SU-DHL-6 (cell line): ENCODE measurements around the gene PRPSAP1.

ENCODE experiments used
- H2AFZ ChIP-seq: fragments of 200-600 bp; sonication (generic); 2 replicates; pipeline ENCODE4 v1.6.1; 2014; ENCODE audit warnings: low read depth, mild to moderate bottlenecking, moderate library complexity, mixed read lengths, antibody characterized with exemption, low read length; ENCODE audit not compliant: severe bottlenecking
- H3F3A ChIP-seq: fragments of 200-600 bp; shearing (Covaris generic); 2 replicates; pipeline ENCODE4 v1.6.0; 2016; ENCODE audit warnings: antibody characterized with exemption, mild to moderate bottlenecking; ENCODE audit not compliant: insufficient read depth
- H3K27ac ChIP-seq: fragments of 200-600 bp; sonication (generic); 2 replicates; pipeline ENCODE4 v1.5.1; 2016; ENCODE audit warnings: low read depth, mild to moderate bottlenecking, low read length, moderate library complexity, mixed read lengths
- H3K27me3 ChIP-seq: fragments of 200-600 bp; sonication (generic), shearing (Covaris generic); 2 replicates; pipeline ENCODE4 v1.6.0; 2014; ENCODE audit warnings: mild to moderate bottlenecking, low read length
- H3K36me3 ChIP-seq: fragments of 200-600 bp; sonication (generic); 2 replicates; pipeline ENCODE4 v1.6.1; 2014; ENCODE audit warnings: mild to moderate bottlenecking, low read length, mixed read lengths
- H3K4me2 ChIP-seq: fragments of 300-600, 200-600 bp; shearing (Covaris generic), sonication (generic); 2 replicates; pipeline ENCODE4 v1.6.0; 2014; ENCODE audit warnings: low read length, low read depth, mild to moderate bottlenecking; ENCODE audit not compliant: poor library complexity, severe bottlenecking
- H3K4me3 ChIP-seq: fragments of 200-600 bp; sonication (generic); 2 replicates; pipeline ENCODE4 v1.5.1; 2014; ENCODE audit warnings: antibody characterized with exemption, low read length, mild to moderate bottlenecking, mixed read lengths; ENCODE audit not compliant: insufficient read depth, poor library complexity, severe bottlenecking
- H3K79me2 ChIP-seq: fragments of 200-600 bp; sonication (generic); 2 replicates; pipeline ENCODE4 v1.6.1; 2014; ENCODE audit warnings: mild to moderate bottlenecking, low read length, moderate library complexity; ENCODE audit not compliant: insufficient read depth
- H3K9ac ChIP-seq: fragments of 200-600 bp; sonication (generic); 2 replicates; pipeline ENCODE4 v1.7.0; 2014; ENCODE audit warnings: mild to moderate bottlenecking, low read length
- H3K9me2 ChIP-seq: fragments of 200-600 bp; sonication (generic); replicated peaks from 2 replicates; pipeline ENCODE4 v1.6.1; 2014; ENCODE audit warnings: low read length; ENCODE audit not compliant: insufficient read depth
- H3K9me3 ChIP-seq: fragments of 200-600 bp; sonication (generic); 2 replicates; pipeline ENCODE4 v1.6.1; 2014; ENCODE audit warnings: low read length, mixed read lengths; ENCODE audit not compliant: insufficient read depth
- H4K20me1 ChIP-seq: fragments of 200-600 bp; sonication (generic); 2 replicates; pipeline ENCODE4 v1.6.1; 2014; ENCODE audit warnings: low read depth, mild to moderate bottlenecking, antibody characterized with exemption, low read length, moderate library complexity, mixed read lengths
- EZH2phosphoT487 ChIP-seq: fragments of 200-600 bp; sonication (generic), shearing (Covaris generic); conservative IDR thresholded peaks from 2 replicates; pipeline ENCODE4 v1.6.1; 2018; ENCODE audit warnings: mild to moderate bottlenecking, antibody characterized with exemption, low read length, moderate library complexity, mixed read lengths
- TF ChIP-seq, protein P1 (sequence below): fragments of 200-600 bp; sonication (generic); IDR thresholded peaks from one replicate; pipeline ENCODE4 v1.5.1; 2017; ENCODE audit warnings: antibody characterized with exemption, mild to moderate bottlenecking, low read length, moderate library complexity; ENCODE audit not compliant: insufficient read depth, poor library complexity, severe bottlenecking

The PRPSAP1 gene

DNA sequence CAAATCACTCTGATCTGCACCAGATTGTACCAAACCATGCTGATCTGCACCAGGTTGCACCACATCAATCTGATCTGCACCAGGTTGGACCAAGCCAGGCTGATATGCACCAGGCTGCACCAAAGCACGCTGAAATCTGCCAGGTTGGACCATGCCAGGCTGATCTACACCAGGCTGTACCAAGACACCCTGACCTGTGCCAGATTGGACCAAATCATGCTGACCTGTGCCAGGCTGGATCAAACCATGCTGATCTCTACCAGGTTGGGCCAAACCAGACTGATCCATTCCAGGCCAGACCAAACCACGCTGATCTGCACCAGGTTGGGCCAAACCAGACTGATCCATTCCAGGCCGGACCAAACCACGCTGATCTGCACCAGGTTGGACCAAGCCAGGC is 61.1 kb downstream of the PRPSAP1 start:
- H3K27ac ChIP-seq = no peak overlapping the region
- H3K79me2 ChIP-seq = no peaks in the 10 kb centered on the region
- H3F3A ChIP-seq = no peaks in the 10 kb centered on the region
- no peak overlapping the region for H2AFZ ChIP-seq
- H3K9ac ChIP-seq = no peak overlapping the region
- H3K9me2 ChIP-seq = no peaks in the 10 kb centered on the region
- H3K9me3 ChIP-seq = no peaks in the 10 kb centered on the region
- H3K27me3 ChIP-seq = no peaks in the 10 kb centered on the region
- no peaks in the 10 kb centered on the region for H3K36me3 ChIP-seq
- no peak overlapping the region for H3K4me3 ChIP-seq
- no peaks in the 10 kb centered on the region for H4K20me1 ChIP-seq
- no peak for TF ChIP-seq EZH2phosphoT487
- TF ChIP-seq, protein P1, sequence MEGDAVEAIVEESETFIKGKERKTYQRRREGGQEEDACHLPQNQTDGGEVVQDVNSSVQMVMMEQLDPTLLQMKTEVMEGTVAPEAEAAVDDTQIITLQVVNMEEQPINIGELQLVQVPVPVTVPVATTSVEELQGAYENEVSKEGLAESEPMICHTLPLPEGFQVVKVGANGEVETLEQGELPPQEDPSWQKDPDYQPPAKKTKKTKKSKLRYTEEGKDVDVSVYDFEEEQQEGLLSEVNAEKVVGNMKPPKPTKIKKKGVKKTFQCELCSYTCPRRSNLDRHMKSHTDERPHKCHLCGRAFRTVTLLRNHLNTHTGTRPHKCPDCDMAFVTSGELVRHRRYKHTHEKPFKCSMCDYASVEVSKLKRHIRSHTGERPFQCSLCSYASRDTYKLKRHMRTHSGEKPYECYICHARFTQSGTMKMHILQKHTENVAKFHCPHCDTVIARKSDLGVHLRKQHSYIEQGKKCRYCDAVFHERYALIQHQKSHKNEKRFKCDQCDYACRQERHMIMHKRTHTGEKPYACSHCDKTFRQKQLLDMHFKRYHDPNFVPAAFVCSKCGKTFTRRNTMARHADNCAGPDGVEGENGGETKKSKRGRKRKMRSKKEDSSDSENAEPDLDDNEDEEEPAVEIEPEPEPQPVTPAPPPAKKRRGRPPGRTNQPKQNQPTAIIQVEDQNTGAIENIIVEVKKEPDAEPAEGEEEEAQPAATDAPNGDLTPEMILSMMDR = no peak
- no peak overlapping the region for H3K4me2 ChIP-seq

DNA sequence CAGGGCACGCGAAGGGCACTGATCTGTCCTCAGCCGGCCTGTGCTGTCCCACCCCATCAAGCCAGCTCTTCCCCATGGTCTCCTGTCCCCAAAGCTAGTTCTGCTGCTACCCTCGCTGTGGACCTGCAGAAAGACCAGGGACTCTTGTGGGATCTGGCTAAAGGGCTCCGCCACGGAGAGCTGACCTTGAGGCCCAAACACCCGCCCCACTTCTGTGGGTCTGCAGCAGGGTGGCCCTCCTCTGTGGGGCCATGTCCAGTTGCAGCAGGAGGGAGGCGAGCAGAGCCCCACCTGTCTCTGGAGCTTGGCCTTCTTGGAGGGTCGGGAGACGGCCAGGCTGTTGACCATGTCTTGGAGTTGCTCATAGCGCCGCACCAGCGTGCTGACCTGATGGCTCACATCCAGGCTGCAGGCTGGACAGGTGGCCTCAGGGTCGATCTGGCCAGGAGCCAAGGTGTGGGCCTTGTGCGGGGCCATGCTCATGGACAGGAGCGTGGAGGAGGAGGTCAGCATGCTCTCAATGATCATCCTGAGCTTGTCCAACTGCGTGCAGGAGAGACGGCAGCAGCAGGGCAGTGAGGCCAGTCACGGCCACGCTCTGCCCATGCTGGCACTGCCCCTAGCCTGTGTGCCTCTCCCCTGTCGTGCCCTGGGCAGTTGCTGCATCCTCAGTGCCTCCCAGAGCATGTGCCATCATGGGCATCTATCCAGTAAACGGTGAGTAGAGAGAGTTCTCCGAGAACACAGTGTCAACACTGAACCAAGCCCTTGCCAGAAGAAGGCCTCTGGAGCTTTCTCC is 71.9 kb downstream of the PRPSAP1 start:
- H4K20me1 ChIP-seq = no peaks in the 10 kb centered on the region
- TF ChIP-seq, protein P1 = no peak
- no peak for TF ChIP-seq EZH2phosphoT487

DNA sequence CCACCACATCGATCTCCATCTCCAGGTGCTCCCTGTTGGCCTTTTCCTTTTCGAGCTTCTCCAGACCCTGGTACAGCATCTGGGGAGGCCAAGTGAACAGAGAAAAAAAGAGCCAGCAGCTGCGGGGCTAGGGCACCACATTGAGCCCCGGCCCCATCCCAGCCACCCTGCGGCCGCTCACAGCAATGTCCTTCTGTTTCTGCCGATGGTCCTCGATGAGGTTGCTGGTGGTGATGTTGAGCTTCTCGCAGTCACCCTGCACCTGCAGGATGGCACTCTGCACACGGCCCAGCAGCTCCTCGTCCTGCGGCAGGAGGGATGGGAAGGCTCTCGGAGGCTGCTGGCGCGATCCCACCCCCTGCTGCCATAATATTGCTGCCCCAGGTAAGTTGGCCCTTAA is 73.1 kb downstream of the PRPSAP1 start:
- Histone ChIP-seq H3K79me2 (no peaks in the 10 kb centered on the region), H3K27me3 (no peaks in the 10 kb centered on the region), H3K4me2 (no peak overlapping the region), H3K9me3 (no peaks in the 10 kb centered on the region), H2AFZ (no peak overlapping the region), H3K9ac (no peak overlapping the region), H3K27ac (no peak overlapping the region), H3K36me3 (no peaks in the 10 kb centered on the region), H3F3A (no peaks in the 10 kb centered on the region), H3K4me3 (no peak overlapping the region), H4K20me1 (no peaks in the 10 kb centered on the region), H3K9me2 (no peaks in the 10 kb centered on the region)
- TF ChIP-seq, protein P1 = no peak
- TF ChIP-seq EZH2phosphoT487 = no peak

More for the DNA sequence above, 71.9 kb downstream of the PRPSAP1 start:
- Histone ChIP-seq H3K9ac (no peak overlapping the region), H3K9me2 (no peaks in the 10 kb centered on the region), H3F3A (no peaks in the 10 kb centered on the region), H3K4me2 (no peak overlapping the region), H3K4me3 (no peak overlapping the region), H2AFZ (no peak overlapping the region), H3K9me3 (no peaks in the 10 kb centered on the region), H3K36me3 (no peaks in the 10 kb centered on the region), H3K27ac (no peak overlapping the region), H3K27me3 (no peaks in the 10 kb centered on the region), H3K79me2 (no peaks in the 10 kb centered on the region)
